Measurements from ENCODE around the gene SLC31A1. TPM values are rescaled to one million over a fixed set of nuclear protein-coding genes. Genes with fewer than 3 reads are reported as not detected.

Gene SLC31A1
- total RNA-seq (2014; rRNA removed; shearing (Covaris generic)), result 33.6 and 35.8 TPM in 2 replicates
- 36.4 and 37.1 TPM in 2 replicates for polyA plus RNA-seq (2016; fragmentation: Nextera tagmentation; extraction: Ambion mirVana)

DNA sequence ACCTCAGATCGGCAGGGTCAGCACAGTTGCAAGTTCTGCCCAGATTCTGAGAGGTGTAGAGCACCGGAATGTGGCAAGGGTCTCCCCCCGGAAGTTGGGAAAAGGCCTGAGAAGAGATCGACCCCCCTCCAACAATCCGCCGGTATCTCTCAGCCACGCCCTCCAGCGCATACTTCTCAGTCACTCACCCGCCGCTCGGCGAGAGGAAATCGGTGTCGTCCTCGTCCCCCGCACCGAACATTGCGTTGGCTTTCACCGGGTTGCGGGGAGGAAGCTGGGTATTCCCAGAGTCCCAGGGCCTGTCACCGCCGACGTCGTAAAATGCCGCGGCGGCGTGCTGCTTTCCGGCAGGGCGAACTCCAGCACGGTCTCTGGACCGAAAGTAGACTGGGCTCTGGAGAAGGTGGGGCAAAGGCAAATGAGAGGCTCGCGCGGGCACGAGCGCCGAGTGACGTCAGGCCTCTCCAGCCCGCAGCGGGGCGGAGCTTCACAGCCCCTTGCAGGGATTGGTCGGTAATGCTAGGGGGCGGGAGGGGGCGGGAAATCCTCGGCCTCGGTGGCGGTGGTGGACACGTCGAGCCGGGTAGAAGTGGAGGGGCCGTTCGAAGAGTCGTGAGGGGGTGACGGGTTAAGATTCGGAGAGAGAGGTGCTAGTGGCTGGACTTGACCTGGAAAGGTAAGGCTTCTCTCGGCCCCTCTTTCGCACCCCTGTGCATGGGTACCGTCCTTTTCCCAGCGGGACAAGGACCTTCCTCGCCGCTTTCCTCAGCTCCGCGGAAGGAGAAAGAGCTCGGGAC lies at the start of gene SLC31A1, which contains the start of gene FKBP15:
Gene SLC31A1 (plus strand): TSS at position 542 of the 797 bp plus-strand sequence. CDS start 34,605 bp downstream, outside the sequence.
Gene FKBP15 (minus strand): TSS at position 275 of the 797 bp plus-strand sequence. CDS start 34 bp downstream, at position 241.
- H2AFZ ChIP-seq, result peak within 1 kb of the TSS; percentile 96
- WGBS, 2 experiments (ENCODE audit: low coverage in 1 of 2, low lambda C conversion rate in 2 of 2, missing lambda C conversion rate in 2 of 2), result 1 to 2% methylated on average over 51 to 60 of the region's 65 CpGs
- peaks cover 12% of the 10 kb centered on the region; the same call in 1 of the 2 replicates for H3K36me3 ChIP-seq (ENCODE audit: low read depth)
- H4K20me1 ChIP-seq (ENCODE audit: insufficient read depth), result 0 out of 2 replicates have a peak, but pooled peaks cover 3% of the 10 kb centered on the region
- H3K4me3 ChIP-seq, result peak within 1 kb of the TSS; percentile 99
- H3K9ac ChIP-seq, result peak within 1 kb of the TSS; percentile 89
- in situ Hi-C loops (cut with MboI), result no loop called here
- TF ChIP-seq EZH2phosphoT487 (IDR thresholded peaks at IDR 0.05; ENCODE audit: insufficient read depth, low read depth), result no peak
- TF ChIP-seq EZH2 (IDR thresholded peaks at IDR 0.05; ENCODE audit: insufficient read depth, poor library complexity, severe bottlenecking), result no peak
- H3K4me1 ChIP-seq (ENCODE audit: insufficient read depth), result peaks cover 33% of the 10 kb centered on the region
- peaks cover 96% of the 10 kb centered on the region for H3K79me2 ChIP-seq (ENCODE audit: insufficient read depth)
- no peaks in the 10 kb centered on the region for H3K27me3 ChIP-seq (replicated peaks; ENCODE audit: insufficient read depth)
- no peaks in the 10 kb centered on the region for H3K9me3 ChIP-seq (ENCODE audit: low read depth)
- H3K4me2 ChIP-seq (ENCODE audit: unreplicated experiment), result peak within 1 kb of the TSS; percentile 96
- DNase-seq, result peak; percentile 99
- H3K9me2 ChIP-seq (ENCODE audit: insufficient read depth), result no peaks in the 10 kb centered on the region
- peaks cover 27% of the 10 kb centered on the region for H3F3A ChIP-seq (ENCODE audit: insufficient read depth)
- H3K27ac ChIP-seq, result peak within 1 kb of the TSS; percentile 74

- Histone ChIP-seq H3K9ac (no peak overlapping the region), H2AFZ (no peak overlapping the region), H3F3A (ENCODE audit: insufficient read depth) (peaks cover 11% of the 10 kb centered on the region), H3K9me3 (ENCODE audit: low read depth) (no peaks in the 10 kb centered on the region), H4K20me1 (ENCODE audit: insufficient read depth) (no peaks in the 10 kb centered on the region), H3K36me3 (ENCODE audit: low read depth) (peaks cover 71% of the 10 kb centered on the region), H3K9me2 (ENCODE audit: insufficient read depth) (no peaks in the 10 kb centered on the region), H3K4me3 (no peak overlapping the region), H3K4me1 (ENCODE audit: insufficient read depth) (peaks cover 8% of the 10 kb centered on the region), H3K4me2 (ENCODE audit: unreplicated experiment) (no peak overlapping the region), H3K27me3 (replicated peaks; ENCODE audit: insufficient read depth) (no peaks in the 10 kb centered on the region), H3K79me2 (ENCODE audit: insufficient read depth) (no peaks in the 10 kb centered on the region), H3K27ac (no peak overlapping the region)
- in situ Hi-C loops (cut with MboI), result no loop called here
- WGBS, 2 experiments (ENCODE audit: low coverage in 1 of 2, low lambda C conversion rate in 2 of 2, missing lambda C conversion rate in 2 of 2), result 96 to 99% methylated on average over 3 of the region's 3 CpGs
- no peak for DNase-seq
- TF ChIP-seq EZH2phosphoT487 (IDR thresholded peaks at IDR 0.05; ENCODE audit: insufficient read depth, low read depth) (no peak), EZH2 (IDR thresholded peaks at IDR 0.05; ENCODE audit: insufficient read depth, poor library complexity, severe bottlenecking) (no peak)
Observed at GRCh38 chr9:113173341-113173740, 48.0 kb upstream of the SLC31A1 start.

DNA sequence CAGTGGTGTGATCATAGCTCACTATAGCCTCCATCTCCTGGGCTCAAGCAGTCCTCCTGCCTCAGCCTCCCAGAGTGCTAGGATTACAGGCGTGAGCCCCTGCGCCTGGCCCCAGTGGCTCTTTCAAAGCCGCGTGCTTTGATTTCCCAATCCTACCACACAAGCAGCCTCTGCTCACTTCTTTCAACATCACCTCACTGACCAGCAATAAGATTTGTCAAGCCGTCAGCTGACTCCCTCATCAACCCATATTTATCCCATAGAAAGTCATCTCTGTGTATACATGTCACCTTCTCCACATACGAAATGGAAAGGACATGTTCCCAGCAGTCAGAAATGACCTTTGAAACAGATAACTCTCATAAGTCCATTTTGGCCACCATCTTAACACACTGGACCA lies 44.5 kb upstream of the SLC31A1 start:
- DNase-seq, result no peak
- H2AFZ ChIP-seq, result no peak overlapping the region
- H3K9me3 ChIP-seq (ENCODE audit: low read depth), result no peaks in the 10 kb centered on the region
- H3K79me2 ChIP-seq (ENCODE audit: insufficient read depth), result no peaks in the 10 kb centered on the region
- no peak overlapping the region for H3K4me3 ChIP-seq
- H3K9ac ChIP-seq, result no peak overlapping the region
- 99 to 100% methylated on average over 6 of the region's 6 CpGs for WGBS, 2 experiments (ENCODE audit: low coverage in 1 of 2, low lambda C conversion rate in 2 of 2, missing lambda C conversion rate in 2 of 2)
- peaks cover 27% of the 10 kb centered on the region for H3F3A ChIP-seq (ENCODE audit: insufficient read depth)
- no peak overlapping the region for H3K27ac ChIP-seq
- no peaks in the 10 kb centered on the region for H3K9me2 ChIP-seq (ENCODE audit: insufficient read depth)
- no peaks in the 10 kb centered on the region for H3K27me3 ChIP-seq (replicated peaks; ENCODE audit: insufficient read depth)
- H4K20me1 ChIP-seq (ENCODE audit: insufficient read depth), result no peaks in the 10 kb centered on the region
- TF ChIP-seq EZH2phosphoT487 (IDR thresholded peaks at IDR 0.05; ENCODE audit: insufficient read depth, low read depth), result no peak
- TF ChIP-seq EZH2 (IDR thresholded peaks at IDR 0.05; ENCODE audit: insufficient read depth, poor library complexity, severe bottlenecking), result no peak
- H3K36me3 ChIP-seq (ENCODE audit: low read depth), result peaks cover 56% of the 10 kb centered on the region
- in situ Hi-C loops (cut with MboI), result no loop called here
- H3K4me2 ChIP-seq (ENCODE audit: unreplicated experiment), result no peak overlapping the region
- peaks cover 18% of the 10 kb centered on the region for H3K4me1 ChIP-seq (ENCODE audit: insufficient read depth)

DNA sequence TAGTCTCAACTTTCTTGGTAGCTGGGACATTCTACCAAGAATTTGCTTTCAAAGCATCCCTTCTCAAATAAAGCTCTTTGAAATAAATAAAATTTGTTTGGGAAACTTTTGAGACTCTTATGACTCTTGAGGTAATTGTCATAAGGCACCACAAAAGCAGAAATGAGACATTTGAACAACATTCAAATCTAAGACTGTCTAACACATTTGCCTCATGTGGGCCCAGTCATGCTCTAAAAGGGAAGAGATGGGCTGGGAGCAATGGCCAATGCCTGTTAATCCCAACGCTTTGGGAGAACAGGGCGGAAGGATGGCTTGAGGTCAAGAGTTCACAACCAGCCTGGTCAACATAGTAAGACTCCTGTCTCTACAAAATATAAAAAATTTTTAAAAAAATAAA lies 44.1 kb upstream of the SLC31A1 start:
- no peak for DNase-seq
- no peak overlapping the region for H2AFZ ChIP-seq
- no peaks in the 10 kb centered on the region for H3K27me3 ChIP-seq (replicated peaks; ENCODE audit: insufficient read depth)
- H3K9ac ChIP-seq, result no peak overlapping the region
- TF ChIP-seq EZH2phosphoT487 (IDR thresholded peaks at IDR 0.05; ENCODE audit: insufficient read depth, low read depth) (no peak), EZH2 (IDR thresholded peaks at IDR 0.05; ENCODE audit: insufficient read depth, poor library complexity, severe bottlenecking) (no peak)
- peaks cover 27% of the 10 kb centered on the region for H3F3A ChIP-seq (ENCODE audit: insufficient read depth)
- in situ Hi-C loops (cut with MboI), result no loop called here
- WGBS, 2 experiments (ENCODE audit: low coverage in 1 of 2, low lambda C conversion rate in 2 of 2, missing lambda C conversion rate in 2 of 2), result 96 to 100% methylated on average over 2 of the region's 2 CpGs
- no peak overlapping the region for H3K27ac ChIP-seq
- H4K20me1 ChIP-seq (ENCODE audit: insufficient read depth), result no peaks in the 10 kb centered on the region
- H3K79me2 ChIP-seq (ENCODE audit: insufficient read depth), result no peaks in the 10 kb centered on the region
- no peaks in the 10 kb centered on the region for H3K9me2 ChIP-seq (ENCODE audit: insufficient read depth)
- no peak overlapping the region for H3K4me2 ChIP-seq (ENCODE audit: unreplicated experiment)
- H3K4me3 ChIP-seq, result no peak overlapping the region
- H3K9me3 ChIP-seq (ENCODE audit: low read depth), result no peaks in the 10 kb centered on the region
- peaks cover 18% of the 10 kb centered on the region for H3K4me1 ChIP-seq (ENCODE audit: insufficient read depth)
- H3K36me3 ChIP-seq (ENCODE audit: low read depth), result peaks cover 60% of the 10 kb centered on the region

Measured in GM23248 (cell line).